ENCODE data around the gene WDR4. TPM values are rescaled to one million over a fixed set of nuclear protein-coding genes. Genes with fewer than 3 reads are reported as not detected.
A peak's percentile ranks its signal among the peaks of the same experiment; 100 is the strongest.

Gene WDR4
- total and polyA plus RNA-seq, 11 donors = 1.7 to 17.9 (median 6.4) TPM

- ATAC-seq (no peak), DNase-seq (peak in 1 of 5 donors; percentile 13)
- peaks cover 0 to 6% (median 0%) of the 10 kb centered on the region in 12 donors for H3K4me1 ChIP-seq
- no peak overlapping the region for H3K27ac ChIP-seq
- TF ChIP-seq CTCF (IDR thresholded peaks at IDR 0.05) (peak in 3 of 12 donors; percentile 3 to 40 (median 11)), POLR2A (IDR thresholded peaks at IDR 0.05) (no peak)
- peaks cover 0 to under 1% (median 0%) of the 10 kb centered on the region in 12 donors for H3K9me3 ChIP-seq
- H3K27me3 ChIP-seq = peaks cover 5 to 56% (median 35%) of the 10 kb centered on the region in 9 donors
- intact Hi-C loops (cut with DNase I) = loop anchor here in 1 of 10 donors (5.0 kb wide), 1 partner anchor 238 kb away; no protein-coding TSS in a partner anchor
- H3K36me3 ChIP-seq = no peaks in the 10 kb centered on the region
- H3K4me3 ChIP-seq = no peak overlapping the region
- 55 to 61% (median 59%) methylated on average over 25 of the region's 25 CpGs for WGBS, 4 donors
Measured at GRCh38 chr21:42830456-42831455, 48.6 kb downstream of the WDR4 start.

DNA sequence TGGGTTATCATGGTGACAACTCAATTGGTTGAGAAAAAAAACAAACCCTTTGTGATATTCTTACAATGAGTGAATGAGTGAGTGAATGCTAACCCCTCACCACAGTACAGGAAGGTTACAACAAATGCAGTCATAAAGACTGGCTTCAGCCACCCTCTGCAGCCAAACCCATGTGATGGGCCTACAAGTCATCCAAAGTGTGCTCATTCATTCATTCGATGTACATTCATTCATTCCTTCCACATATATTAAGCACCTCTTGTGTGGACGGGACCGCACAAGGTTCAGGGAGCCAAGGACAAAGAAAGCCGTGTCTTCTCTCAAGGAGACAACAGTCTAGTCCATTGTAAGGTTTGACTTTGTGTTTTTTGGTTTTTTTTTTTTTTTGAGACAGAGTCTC lies 49.4 kb downstream of the WDR4 start:
- no peak for ATAC-seq
- peaks cover 5 to 56% (median 35%) of the 10 kb centered on the region in 9 donors for H3K27me3 ChIP-seq
- intact Hi-C loops (cut with DNase I) = loop anchor here in 1 of 10 donors (5.0 kb wide), 1 partner anchor 238 kb away; no protein-coding TSS in a partner anchor
- WGBS, 4 donors = 93 to 98% (median 93%) methylated on average over 4 of the region's 4 CpGs
- TF ChIP-seq CTCF (IDR thresholded peaks at IDR 0.05) (no peak), POLR2A (IDR thresholded peaks at IDR 0.05) (no peak)
- no peaks in the 10 kb centered on the region for H3K36me3 ChIP-seq
- H3K4me3 ChIP-seq = no peak overlapping the region
- DNase-seq = peak in 1 of 5 donors; percentile 0
- peaks cover 0 to 6% (median 0%) of the 10 kb centered on the region in 12 donors for H3K4me1 ChIP-seq
- no peak overlapping the region for H3K27ac ChIP-seq
- peaks cover 0 to 3% (median 0%) of the 10 kb centered on the region in 12 donors for H3K9me3 ChIP-seq

DNA sequence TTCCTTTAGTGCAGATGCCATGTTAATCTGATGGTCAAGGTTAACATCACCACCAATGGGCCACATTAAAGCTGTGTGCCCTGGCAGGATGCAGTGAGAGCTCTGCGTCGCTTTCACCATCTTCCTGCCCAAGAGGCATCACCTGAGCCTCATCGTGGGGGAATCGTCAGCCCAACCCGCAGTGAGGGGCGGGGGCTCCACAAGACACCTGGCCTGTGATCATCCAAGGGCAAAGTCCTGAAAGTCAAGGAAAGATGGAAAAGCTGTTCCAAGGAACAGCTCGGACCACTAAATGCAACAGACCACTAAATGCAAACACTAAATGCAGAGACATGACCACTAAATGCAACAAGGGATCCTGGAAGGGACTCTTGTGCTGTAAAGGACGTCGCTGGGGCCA lies 49.9 kb downstream of the WDR4 start:
- TF ChIP-seq CTCF (IDR thresholded peaks at IDR 0.05) = no peak
- TF ChIP-seq POLR2A (IDR thresholded peaks at IDR 0.05) = no peak
- peaks cover 0 to 6% (median 0%) of the 10 kb centered on the region in 12 donors for H3K4me1 ChIP-seq
- H3K4me3 ChIP-seq = no peak overlapping the region
- H3K36me3 ChIP-seq = no peaks in the 10 kb centered on the region
- peaks cover 5 to 56% (median 35%) of the 10 kb centered on the region in 9 donors for H3K27me3 ChIP-seq
- 79 to 88% (median 83%) methylated on average over 9 of the region's 9 CpGs for WGBS, 4 donors
- intact Hi-C loops (cut with DNase I) = no loop called here
- peaks cover 0 to 3% (median 0%) of the 10 kb centered on the region in 12 donors for H3K9me3 ChIP-seq
- no peak overlapping the region for H3K27ac ChIP-seq
- ATAC-seq (no peak), DNase-seq (peak in 1 of 5 donors; percentile 1)

GRCh38 chr21:42827588-42827987 lies 51.8 kb downstream of the WDR4 start:
- 72 to 80% (median 74%) methylated on average over 2 of the region's 2 CpGs for WGBS, 4 donors
- Histone ChIP-seq H3K27me3 (peaks cover 5 to 54% (median 35%) of the 10 kb centered on the region in 9 donors), H3K27ac (no peak overlapping the region), H3K9me3 (peaks cover 0 to 3% (median 0%) of the 10 kb centered on the region in 12 donors), H3K4me3 (no peak overlapping the region), H3K4me1 (no peaks in the 10 kb centered on the region), H3K36me3 (no peaks in the 10 kb centered on the region)
- TF ChIP-seq POLR2A (IDR thresholded peaks at IDR 0.05) = no peak
- no peak for TF ChIP-seq CTCF (IDR thresholded peaks at IDR 0.05)
- DNase-seq = no peak
- intact Hi-C loops (cut with DNase I) = no loop called here
- no peak for ATAC-seq

All from heart left ventricle (tissue), 16 donors.